Neuronal stem cell (in vitro differentiated cells): ENCODE measurements around the gene FYN.

Experiments used
- DNase-seq: peaks from one replicate; pipeline ENCODE4 v3.0.0-alpha.2; 2013; ENCODE audit warnings: low spot score
- H2AFZ ChIP-seq: one replicate; pipeline ENCODE4 v1.6.1; 2013; ENCODE audit warnings: mild to moderate bottlenecking, low read length, inconsistent platforms
- H2AK5ac ChIP-seq: 2 replicates; pipeline ENCODE4 v1.6.1; 2013; ENCODE audit warnings: low read depth, mild to moderate bottlenecking, inconsistent platforms, low read length, moderate library complexity, mixed read lengths
- H2BK120ac ChIP-seq: 2 replicates; pipeline ENCODE4 v1.6.1; 2013; ENCODE audit warnings: low read depth, mild to moderate bottlenecking, inconsistent platforms, low read length, moderate library complexity, mixed read lengths
- H2BK12ac ChIP-seq: one replicate; pipeline ENCODE4 v1.6.1; 2013; ENCODE audit warnings: low read length, inconsistent platforms
- H2BK15ac ChIP-seq: 2 replicates; pipeline ENCODE4 v1.6.1; 2013; ENCODE audit warnings: mild to moderate bottlenecking, low read length, inconsistent platforms, mixed read lengths
- H2BK5ac ChIP-seq: one replicate; pipeline ENCODE4 v1.6.1; 2013; ENCODE audit warnings: inconsistent platforms, mild to moderate bottlenecking, low read length, moderate library complexity
- H3K14ac ChIP-seq: one replicate; pipeline ENCODE4 v1.6.1; 2013; ENCODE audit warnings: low read length, inconsistent platforms
- H3K18ac ChIP-seq: 2 replicates; pipeline ENCODE4 v1.6.1; 2013; ENCODE audit warnings: low read length, inconsistent platforms
- H3K23ac ChIP-seq: 2 replicates; pipeline ENCODE4 v1.6.1; 2013; ENCODE audit warnings: low read depth, mild to moderate bottlenecking, mixed read lengths, low read length, inconsistent platforms; ENCODE audit not compliant: poor library complexity
- H3K27ac ChIP-seq: replicated peaks from 3 replicates; pipeline ENCODE4 v1.5.1; 2013; ENCODE audit warnings: low read length, inconsistent platforms
- H3K27me3 ChIP-seq, 3 experiments: 2 replicates each; pipeline ENCODE4 v1.6.1; 2013; ENCODE audit warnings: low read length in 3 of 3, mild to moderate bottlenecking in 2 of 3, inconsistent platforms in 1 of 3, low read depth in 1 of 3, mixed read lengths in 1 of 3, moderate library complexity in 1 of 3; ENCODE audit not compliant: control insufficient read depth in 3 of 3, insufficient read depth in 3 of 3
- H3K36me3 ChIP-seq, 2 donors: replicated peaks in 1 of 2; 2 replicates each; pipeline ENCODE4 v1.6.1; 2013; ENCODE audit warnings: low read length in 2 of 2; ENCODE audit not compliant: control insufficient read depth in 2 of 2, insufficient read depth in 2 of 2
- H3K4ac ChIP-seq: 2 replicates; pipeline ENCODE4 v1.6.1; 2013; ENCODE audit warnings: inconsistent platforms, mild to moderate bottlenecking, low read length, moderate library complexity
- H3K4me1 ChIP-seq, 2 donors: 1 replicate in 1 of 2; 2 replicates in 1 of 2; pipeline ENCODE4 v1.6.1; 2013; ENCODE audit warnings: low read length in 2 of 2, low read depth in 1 of 2; ENCODE audit not compliant: control insufficient read depth in 2 of 2, insufficient read depth in 1 of 2
- H3K4me2 ChIP-seq: one replicate; pipeline ENCODE4 v1.6.1; 2013; ENCODE audit warnings: mild to moderate bottlenecking, low read length, inconsistent platforms; ENCODE audit not compliant: insufficient read depth, poor library complexity, severe bottlenecking
- H3K4me3 ChIP-seq, 2 donors: 2 replicates each; pipeline ENCODE4 v1.5.1; 2013; ENCODE audit warnings: low read length in 2 of 2, mild to moderate bottlenecking in 2 of 2, inconsistent platforms in 1 of 2, moderate library complexity in 1 of 2
- H3K79me1 ChIP-seq: one replicate; pipeline ENCODE4 v1.6.1; 2013; ENCODE audit warnings: low read depth, mild to moderate bottlenecking, inconsistent platforms, low read length, moderate library complexity
- H3K9ac ChIP-seq: one replicate; pipeline ENCODE4 v1.6.1; 2013; ENCODE audit warnings: mild to moderate bottlenecking, low read depth, low read length, inconsistent platforms; ENCODE audit not compliant: poor library complexity
- H3K9me3 ChIP-seq, 2 donors: replicated peaks in 1 of 2; 2 replicates each; pipeline versions ENCODE3 to v1.6.1; 2013; ENCODE audit warnings: low read length in 2 of 2, mild to moderate bottlenecking in 2 of 2, inconsistent platforms in 1 of 2, low read depth in 1 of 2, mixed read lengths in 1 of 2, moderate library complexity in 1 of 2; ENCODE audit not compliant: control insufficient read depth in 2 of 2, insufficient read depth in 1 of 2
- H4K8ac ChIP-seq: one replicate; pipeline ENCODE4 v1.6.1; 2013; ENCODE audit warnings: low read depth, mild to moderate bottlenecking, inconsistent platforms, low read length, moderate library complexity
- H4K91ac ChIP-seq: one replicate; pipeline ENCODE4 v1.6.1; 2013; ENCODE audit warnings: low read length, low read depth, mild to moderate bottlenecking, inconsistent platforms; ENCODE audit not compliant: poor library complexity
- WGBS, 2 donors: extraction: QIAGEN DNeasy Blood & Tissue Kit; methylation state at CpG; one replicate each; pipeline ENCODE4 v1.1.7; 2013; ENCODE audit warnings: missing lambda C conversion rate in 2 of 2, mixed read lengths in 1 of 2; ENCODE audit not compliant: insufficient read length in 2 of 2, insufficient replicate concordance in 1 of 2; ENCODE audit errors: extremely low coverage in 2 of 2; 5-methylcytosine and 5-hydroxymethylcytosine counted together

FYN gene

GRCh38 chr6:111848262-111848812 is 24.9 kb downstream of the FYN start:
- H2BK12ac ChIP-seq = no peak overlapping the region
- H3K4me2 ChIP-seq = no peak overlapping the region
- no peak overlapping the region for H3K9ac ChIP-seq
- peaks cover 37 to 62% of the 10 kb centered on the region in 2 donors for H3K4me1 ChIP-seq
- DNase-seq = no peak
- no peak overlapping the region for H2BK15ac ChIP-seq
- WGBS, 2 donors = no CpG with 5 or more reads among the region's 7 CpGs
- H3K79me1 ChIP-seq = peaks cover 8% of the 10 kb centered on the region
- H2AK5ac ChIP-seq = no peak overlapping the region
- H3K14ac ChIP-seq = no peak overlapping the region
- no peak overlapping the region for H2AFZ ChIP-seq
- H3K9me3 ChIP-seq = no peaks in the 10 kb centered on the region
- H3K4me3 ChIP-seq = no peak overlapping the region
- no peaks in the 10 kb centered on the region for H3K27me3 ChIP-seq
- H3K23ac ChIP-seq = no peak overlapping the region
- no peak overlapping the region for H3K4ac ChIP-seq
- peaks cover 0 to 83% of the 10 kb centered on the region in 2 donors for H3K36me3 ChIP-seq
- H3K27ac ChIP-seq = no peak overlapping the region
- no peak overlapping the region for H3K18ac ChIP-seq
- no peak overlapping the region for H2BK5ac ChIP-seq
- no peak overlapping the region for H4K91ac ChIP-seq
- no peak overlapping the region for H2BK120ac ChIP-seq
- no peak overlapping the region for H4K8ac ChIP-seq

- peaks cover 42 to 70% of the 10 kb centered on the region in 2 donors for H3K4me1 ChIP-seq
- H2BK15ac ChIP-seq = no peak overlapping the region
- H3K14ac ChIP-seq = no peak overlapping the region
- H3K9me3 ChIP-seq = no peaks in the 10 kb centered on the region
- no peak overlapping the region for H4K8ac ChIP-seq
- WGBS, 2 donors = no CpG with 5 or more reads among the region's 5 CpGs
- H3K27me3 ChIP-seq = no peaks in the 10 kb centered on the region
- no peak overlapping the region for H3K4ac ChIP-seq
- H2BK120ac ChIP-seq = no peak overlapping the region
- peaks cover 8% of the 10 kb centered on the region for H3K79me1 ChIP-seq
- no peak overlapping the region for H2BK5ac ChIP-seq
- H3K23ac ChIP-seq = no peak overlapping the region
- DNase-seq = no peak
- no peak overlapping the region for H2AFZ ChIP-seq
- no peak overlapping the region for H2BK12ac ChIP-seq
- no peak overlapping the region for H2AK5ac ChIP-seq
- H3K9ac ChIP-seq = no peak overlapping the region
- peak overlapping the region; percentile 85 for H3K27ac ChIP-seq
- peak overlapping the region; percentile 55 for H3K18ac ChIP-seq
- no peak overlapping the region for H4K91ac ChIP-seq
- H3K4me3 ChIP-seq = no peak overlapping the region
- H3K4me2 ChIP-seq = no peak overlapping the region
- H3K36me3 ChIP-seq = peaks cover 0 to 67% of the 10 kb centered on the region in 2 donors
Measured at GRCh38 chr6:111846492-111847409, 26.5 kb downstream of the FYN start.

GRCh38 chr6:111846066-111846465 is 27.2 kb downstream of the FYN start:
- no peak overlapping the region for H3K18ac ChIP-seq
- no peak overlapping the region for H2BK120ac ChIP-seq
- no peak overlapping the region for H4K8ac ChIP-seq
- H3K36me3 ChIP-seq = peaks cover 0 to 65% of the 10 kb centered on the region in 2 donors
- H3K4ac ChIP-seq = no peak overlapping the region
- peaks cover 43 to 77% of the 10 kb centered on the region in 2 donors for H3K4me1 ChIP-seq
- H3K14ac ChIP-seq = no peak overlapping the region
- WGBS, 2 donors = no CpG with 5 or more reads among the region's 4 CpGs
- H3K23ac ChIP-seq = no peak overlapping the region
- no peaks in the 10 kb centered on the region for H3K9me3 ChIP-seq
- H3K27ac ChIP-seq = peak overlapping the region; percentile 85
- H2AK5ac ChIP-seq = no peak overlapping the region
- H2BK15ac ChIP-seq = no peak overlapping the region
- peaks cover 8% of the 10 kb centered on the region for H3K79me1 ChIP-seq
- no peak overlapping the region for H3K9ac ChIP-seq
- no peak for DNase-seq
- no peaks in the 10 kb centered on the region for H3K27me3 ChIP-seq
- no peak overlapping the region for H2BK12ac ChIP-seq
- H3K4me2 ChIP-seq = no peak overlapping the region
- no peak overlapping the region for H4K91ac ChIP-seq
- no peak overlapping the region for H3K4me3 ChIP-seq
- H2AFZ ChIP-seq = no peak overlapping the region
- no peak overlapping the region for H2BK5ac ChIP-seq

- Histone ChIP-seq H3K36me3 (peaks cover 0 to 65% of the 10 kb centered on the region in 2 donors), H2BK15ac (no peak overlapping the region), H3K9ac (no peak overlapping the region), H2BK120ac (no peak overlapping the region), H2AFZ (no peak overlapping the region), H3K4me1 (peaks cover 44 to 83% of the 10 kb centered on the region in 2 donors), H3K23ac (no peak overlapping the region), H3K27ac (peak overlapping the region; percentile 85), H4K8ac (no peak overlapping the region), H2BK12ac (no peak overlapping the region), H3K9me3 (no peaks in the 10 kb centered on the region), H3K18ac (peak overlapping the region; percentile 32), H3K79me1 (peaks cover 6% of the 10 kb centered on the region), H4K91ac (no peak overlapping the region), H2AK5ac (no peak overlapping the region), H3K27me3 (no peaks in the 10 kb centered on the region), H2BK5ac (no peak overlapping the region), H3K4me3 (no peak overlapping the region), H3K4me2 (no peak overlapping the region), H3K4ac (no peak overlapping the region), H3K14ac (no peak overlapping the region)
- no peak for DNase-seq
- WGBS, 2 donors = no CpG with 5 or more reads among the region's 8 CpGs
Measured at GRCh38 chr6:111845441-111845871, 27.8 kb downstream of the FYN start.
